SK-N-SH (cell line): ENCODE measurements around the gene MCF2L.
A peak's percentile ranks its signal among the peaks of the same experiment; 100 is the strongest.

Experiments used
- CTCF ChIP-seq: fragments of 200-600 bp; sonication (generic); IDR thresholded peaks from 2 replicates; pipeline ENCODE4 v1.6.1; 2017; ENCODE audit warnings: antibody characterized with exemption, mild to moderate bottlenecking, moderate library complexity
- EP300 ChIP-seq, 2 experiments: IDR thresholded peaks; 2 replicates each; pipeline versions ENCODE4 v1.4.0 to v1.6.1; 2012; ENCODE audit warnings: borderline replicate concordance in 1 of 2, low read depth in 1 of 2, low read length in 1 of 2
- MEF2A ChIP-seq: IDR thresholded peaks from 2 replicates; pipeline ENCODE4 v1.4.0; 2012; ENCODE audit warnings: low read depth, borderline replicate concordance
- SIN3A ChIP-seq: IDR thresholded peaks from 2 replicates; pipeline ENCODE4 v1.6.1; 2012; ENCODE audit warnings: low read depth, mild to moderate bottlenecking, low read length, moderate library complexity, borderline replicate concordance
- SMC3 ChIP-seq: IDR thresholded peaks from 2 replicates; pipeline ENCODE4 v1.6.1; 2012; ENCODE audit warnings: low read depth, low read length, improper control_type of control experiment
- TEAD4 ChIP-seq: IDR thresholded peaks from 2 replicates; pipeline ENCODE4 v1.4.0; 2012; ENCODE audit warnings: mild to moderate bottlenecking, borderline replicate concordance; ENCODE audit not compliant: insufficient read depth
- YY1 ChIP-seq: IDR thresholded peaks from 2 replicates; pipeline ENCODE4 v1.4.0; 2012; ENCODE audit warnings: low read depth, mild to moderate bottlenecking
- ZBTB33 ChIP-seq: IDR thresholded peaks from 2 replicates; pipeline ENCODE4 v1.4.0; 2012; ENCODE audit warnings: low read depth, borderline replicate concordance

GRCh38 chr13:113034451-113035212 is 65.6 kb downstream of the MCF2L start:
- peak; percentile 52 for TF ChIP-seq CTCF
- no peak for TF ChIP-seq TEAD4
- no peak for TF ChIP-seq SIN3A
- no peak for TF ChIP-seq YY1
- TF ChIP-seq SMC3 = peak; percentile 32; the same call in 1 of the 2 replicates
- no peak for TF ChIP-seq ZBTB33
- no peak for TF ChIP-seq MEF2A
- TF ChIP-seq EP300 (IDR thresholded peaks at IDR 0.05; ENCODE audit: borderline replicate concordance in 1 of 2, low read depth in 1 of 2, low read length in 1 of 2) = no peak
